ENCODE measurements around the gene UBAP2.
A peak's percentile ranks its signal among the peaks of the same experiment; 100 is the strongest.
"Not testable (repeated sequence)": the region's sequence is repeated elsewhere in the genome, so short reads cannot be mapped to it uniquely, and the experiment has no call there.

Gene UBAP2

DNA sequence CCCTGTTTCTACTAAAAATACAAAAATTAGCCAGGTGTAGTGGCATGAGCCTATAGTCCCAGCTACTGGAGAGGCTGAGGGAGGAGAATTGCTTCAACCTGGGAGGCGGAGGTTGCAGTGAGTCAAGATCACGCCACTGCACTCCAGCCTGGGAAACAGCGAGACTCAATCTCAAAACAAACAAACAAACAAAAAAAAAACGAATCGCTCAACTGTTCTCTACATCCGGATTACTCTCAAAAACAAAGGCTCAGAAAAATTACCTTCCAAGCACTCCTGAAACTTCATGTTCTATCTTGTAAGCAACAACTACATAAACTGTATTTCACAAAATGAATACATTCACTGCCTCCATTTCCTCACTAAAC lies 14.0 kb downstream of the UBAP2 start:
- FAIRE-seq (no peak), DNase-seq (ENCODE audit: insufficient read length, low spot score) (no peak)
- TF ChIP-seq, protein P1, sequence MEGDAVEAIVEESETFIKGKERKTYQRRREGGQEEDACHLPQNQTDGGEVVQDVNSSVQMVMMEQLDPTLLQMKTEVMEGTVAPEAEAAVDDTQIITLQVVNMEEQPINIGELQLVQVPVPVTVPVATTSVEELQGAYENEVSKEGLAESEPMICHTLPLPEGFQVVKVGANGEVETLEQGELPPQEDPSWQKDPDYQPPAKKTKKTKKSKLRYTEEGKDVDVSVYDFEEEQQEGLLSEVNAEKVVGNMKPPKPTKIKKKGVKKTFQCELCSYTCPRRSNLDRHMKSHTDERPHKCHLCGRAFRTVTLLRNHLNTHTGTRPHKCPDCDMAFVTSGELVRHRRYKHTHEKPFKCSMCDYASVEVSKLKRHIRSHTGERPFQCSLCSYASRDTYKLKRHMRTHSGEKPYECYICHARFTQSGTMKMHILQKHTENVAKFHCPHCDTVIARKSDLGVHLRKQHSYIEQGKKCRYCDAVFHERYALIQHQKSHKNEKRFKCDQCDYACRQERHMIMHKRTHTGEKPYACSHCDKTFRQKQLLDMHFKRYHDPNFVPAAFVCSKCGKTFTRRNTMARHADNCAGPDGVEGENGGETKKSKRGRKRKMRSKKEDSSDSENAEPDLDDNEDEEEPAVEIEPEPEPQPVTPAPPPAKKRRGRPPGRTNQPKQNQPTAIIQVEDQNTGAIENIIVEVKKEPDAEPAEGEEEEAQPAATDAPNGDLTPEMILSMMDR (IDR thresholded peaks at IDR 0.05; ENCODE audit: insufficient read depth, missing control alignments), result no peak

DNA sequence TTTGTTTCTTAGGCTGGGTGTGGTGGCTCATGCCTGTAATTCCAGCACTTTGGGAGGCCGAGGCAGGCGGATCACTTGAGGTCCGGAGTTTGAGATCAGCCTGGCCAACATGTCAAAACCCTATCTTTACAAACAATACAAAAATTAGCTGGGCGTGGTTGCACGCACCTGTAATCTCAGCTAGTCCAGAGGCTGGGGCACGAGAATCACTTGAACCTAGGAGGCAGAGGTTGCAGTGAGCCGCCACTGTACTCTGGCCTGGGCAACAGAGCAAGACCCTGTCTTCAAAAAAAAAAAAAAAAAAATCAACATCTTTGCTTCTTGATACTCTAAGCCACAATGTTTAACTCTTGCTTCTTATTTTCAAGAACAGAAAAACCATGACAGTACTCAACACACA lies 16.1 kb downstream of the UBAP2 start:
- TF ChIP-seq, protein P1 (IDR thresholded peaks at IDR 0.05; ENCODE audit: insufficient read depth, missing control alignments), result no peak
- no peak for DNase-seq (ENCODE audit: insufficient read length, low spot score)
- FAIRE-seq, result no peak

DNA sequence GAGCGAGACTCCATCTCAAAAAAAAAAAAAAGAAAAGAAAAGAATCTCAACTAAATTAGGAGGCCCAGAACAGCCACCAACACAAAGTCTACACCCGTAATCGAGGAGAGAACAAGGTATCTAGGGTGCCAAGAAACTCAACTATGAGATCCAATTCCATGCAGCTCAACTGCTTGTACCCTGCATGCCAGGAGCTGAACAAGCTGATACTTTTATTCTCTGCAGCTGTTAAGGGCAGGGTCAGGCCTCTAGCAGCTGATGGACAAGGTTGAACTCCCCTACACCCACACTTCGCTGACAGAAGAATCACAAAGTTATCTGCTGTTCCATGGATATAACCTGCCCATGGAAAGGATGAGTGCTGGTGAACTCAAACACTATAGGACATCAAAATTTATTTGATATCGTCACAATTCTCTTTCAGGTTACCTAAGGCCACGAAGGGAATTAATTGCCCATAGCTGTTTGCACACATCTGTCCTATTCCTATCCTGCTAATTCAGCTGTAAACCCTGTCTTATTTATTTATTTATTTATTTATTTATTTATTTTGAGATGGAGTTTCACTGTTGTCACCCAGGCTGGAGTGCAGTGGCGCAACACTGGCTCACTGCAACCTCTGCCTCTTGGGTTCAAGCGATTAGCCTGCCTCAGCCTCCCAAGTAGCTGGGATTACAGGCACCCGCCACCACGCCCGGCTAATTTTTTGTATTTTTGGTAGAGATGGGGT lies 20.7 kb downstream of the UBAP2 start:
- TF ChIP-seq, protein P1 (IDR thresholded peaks at IDR 0.05; ENCODE audit: insufficient read depth, missing control alignments), result no peak
- FAIRE-seq (no peak), DNase-seq (ENCODE audit: insufficient read length, low spot score) (no peak)

DNA sequence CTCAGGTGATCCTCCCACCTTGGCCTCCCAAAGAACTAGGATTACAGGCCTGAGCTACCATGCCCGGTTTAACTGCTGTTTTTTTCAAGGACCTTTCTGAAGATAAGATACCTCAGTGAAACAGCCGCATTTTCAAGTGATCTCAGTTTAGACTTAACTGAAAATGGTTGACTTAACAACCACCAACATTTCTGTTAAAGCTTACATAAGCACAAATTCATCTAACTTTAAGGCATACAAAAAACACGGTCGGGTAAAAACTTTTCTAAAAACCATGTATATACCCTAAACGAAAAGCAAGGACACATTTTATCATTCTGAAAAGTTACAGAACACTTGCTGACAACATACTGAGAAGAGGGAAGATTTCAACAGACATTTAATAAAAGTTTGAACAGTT lies 22.9 kb downstream of the UBAP2 start:
- no peak for FAIRE-seq
- no peak for DNase-seq (ENCODE audit: insufficient read length, low spot score)
- TF ChIP-seq, protein P1 (IDR thresholded peaks at IDR 0.05; ENCODE audit: insufficient read depth, missing control alignments), result no peak

DNA sequence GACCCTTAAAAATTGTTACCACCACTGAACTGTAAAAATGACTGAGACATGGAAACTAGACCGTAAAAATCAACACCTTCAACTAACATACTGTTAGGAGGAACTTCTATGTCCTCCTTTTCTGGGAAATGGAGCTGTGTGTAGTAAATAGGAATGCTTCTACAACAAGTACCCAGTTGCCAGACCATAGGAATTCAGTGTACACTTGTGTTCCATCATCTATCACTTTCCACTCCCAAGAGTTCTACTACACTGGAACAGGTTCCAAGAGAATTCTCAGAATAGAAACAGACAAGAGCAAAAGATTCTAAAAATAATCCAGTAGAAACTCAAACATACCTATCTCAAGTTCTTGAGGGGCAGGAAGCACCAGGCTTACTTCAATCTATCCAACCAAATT lies 23.6 kb downstream of the UBAP2 start:
- TF ChIP-seq, protein P1 (IDR thresholded peaks at IDR 0.05; ENCODE audit: insufficient read depth, missing control alignments), result no peak
- no peak for DNase-seq (ENCODE audit: insufficient read length, low spot score)
- no peak for FAIRE-seq

DNA sequence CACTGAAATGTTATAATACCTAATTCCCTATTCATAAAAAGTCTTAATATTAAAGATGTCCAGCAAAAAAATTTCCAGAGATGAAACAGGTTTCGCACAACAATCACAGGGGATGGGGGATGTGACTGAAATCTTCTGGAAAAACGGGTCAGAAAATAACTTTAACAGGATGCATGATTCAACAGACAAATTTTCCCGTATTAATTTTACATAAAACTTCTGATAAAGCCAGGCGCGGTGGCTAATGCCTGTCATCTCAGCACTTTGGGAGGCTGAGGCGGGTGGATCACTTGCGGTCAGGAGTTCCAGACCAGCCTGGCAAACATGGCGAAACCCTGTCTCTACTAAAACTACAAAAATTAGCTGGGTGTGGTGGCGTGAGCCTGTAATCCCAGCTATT lies 24.2 kb downstream of the UBAP2 start:
- DNase-seq (ENCODE audit: insufficient read length, low spot score); FAIRE-seq: not testable (repeated sequence)

DNA sequence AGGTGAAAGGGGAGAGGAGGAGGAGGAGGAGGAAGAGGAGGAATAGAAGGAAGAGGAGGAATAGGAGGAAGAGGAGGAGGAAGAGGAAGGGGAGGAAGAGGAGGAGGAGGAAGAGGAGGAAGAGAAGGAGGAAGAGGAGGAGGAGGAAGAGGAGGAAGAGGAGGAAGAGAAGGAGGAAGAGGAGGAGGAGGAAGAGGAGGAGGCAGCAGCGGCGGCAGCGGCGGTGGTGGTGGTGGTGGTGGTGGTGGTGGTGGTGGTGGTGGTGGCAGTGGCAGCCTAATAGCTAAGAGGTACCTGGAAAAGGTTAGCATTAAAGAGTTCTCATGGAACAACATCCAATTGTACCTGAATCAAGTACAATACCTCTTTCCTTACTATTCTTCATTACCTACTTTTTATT lies 32.5 kb downstream of the UBAP2 start:
- TF ChIP-seq, protein P1 (IDR thresholded peaks at IDR 0.05; ENCODE audit: insufficient read depth, missing control alignments), result no peak
- FAIRE-seq (no peak), DNase-seq (ENCODE audit: insufficient read length, low spot score) (no peak)

DNA sequence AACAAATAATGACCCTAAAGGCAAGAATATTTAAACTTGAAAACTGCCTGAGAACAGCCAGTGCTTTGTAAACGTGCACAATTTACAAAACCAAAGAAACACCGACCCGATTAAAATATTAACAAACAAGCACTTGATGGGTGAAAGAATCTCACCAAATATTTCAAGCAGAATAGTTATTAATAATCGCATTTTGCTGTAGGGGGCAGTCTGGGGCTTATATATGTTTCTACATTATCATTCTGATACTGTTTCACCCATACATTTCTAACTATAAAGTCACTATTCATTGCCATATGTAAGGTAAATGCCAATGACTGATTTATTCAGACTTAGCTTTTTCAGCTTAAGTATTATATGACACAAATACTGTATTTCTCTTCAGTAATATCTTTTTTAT lies 37.7 kb downstream of the UBAP2 start:
- no peak for DNase-seq (ENCODE audit: insufficient read length, low spot score)
- no peak for FAIRE-seq

More for the DNA sequence above, 37.7 kb downstream of the UBAP2 start:
- TF ChIP-seq, protein P1 (IDR thresholded peaks at IDR 0.05; ENCODE audit: insufficient read depth, missing control alignments), result peak; percentile 35
